NCI-H2081 treated with DMSO at 0.1 percent for 48 hours (cell line): Measurements from ENCODE around the gene USF3.

Source experiments
- DNase-seq: peaks from one replicate; lab custom pipeline; 2025; lab: John Stamatoyannopoulos, UW

Gene USF3

GRCh38 chr3:113695786-113696645 lies at the start of gene USF3:
Gene USF3, minus strand, starts transcription at chr3:113696642. Its CDS starts 21,764 bp downstream, at chr3:113674878.
- no peak for DNase-seq

GRCh38 chr3:113745756-113746547 lies 49.5 kb upstream of the USF3 start, which contains the start of gene NAA50:
Gene NAA50, minus strand, starts transcription at chr3:113746249. Its CDS starts 300 bp downstream, at chr3:113745949.
- peak; percentile 16 for DNase-seq

GRCh38 chr3:113744941-113745755 lies 48.7 kb upstream of the USF3 start:
- peak; percentile 61 for DNase-seq

- no peak for DNase-seq
These were observed 46.7 kb upstream of the USF3 start for GRCh38 chr3:113743006-113743630.

GRCh38 chr3:113741620-113742019 lies 45.2 kb upstream of the USF3 start:
- DNase-seq, result no peak

- DNase-seq, result no peak
These were observed 44.6 kb upstream of the USF3 start for GRCh38 chr3:113741086-113741485.

GRCh38 chr3:113736548-113737089 lies 40.2 kb upstream of the USF3 start:
- no peak for DNase-seq

GRCh38 chr3:113731694-113732093 lies 35.3 kb upstream of the USF3 start:
- no peak for DNase-seq

- no peak for DNase-seq
These were observed 34.1 kb upstream of the USF3 start for GRCh38 chr3:113730550-113730949.

GRCh38 chr3:113728661-113729060 lies 32.2 kb upstream of the USF3 start:
- no peak for DNase-seq

- no peak for DNase-seq
These were observed 25.2 kb upstream of the USF3 start for GRCh38 chr3:113721636-113722035.

GRCh38 chr3:113719758-113720157 lies 23.3 kb upstream of the USF3 start:
- DNase-seq, result no peak

- DNase-seq, result no peak
These were observed 22.9 kb upstream of the USF3 start for GRCh38 chr3:113719294-113719693.

GRCh38 chr3:113717818-113718217 lies 21.4 kb upstream of the USF3 start:
- DNase-seq, result no peak

GRCh38 chr3:113717308-113717707 lies 20.9 kb upstream of the USF3 start:
- DNase-seq, result no peak

GRCh38 chr3:113714702-113715101 lies 18.3 kb upstream of the USF3 start:
- no peak for DNase-seq

GRCh38 chr3:113712129-113712528 lies 15.7 kb upstream of the USF3 start:
- DNase-seq, result no peak

GRCh38 chr3:113707835-113708234 lies 11.4 kb upstream of the USF3 start:
- no peak for DNase-seq

GRCh38 chr3:113698956-113699355 lies 2.5 kb upstream of the USF3 start:
- DNase-seq, result no peak

- DNase-seq, result no peak
These were observed 1.8 kb upstream of the USF3 start for GRCh38 chr3:113698213-113698742.

GRCh38 chr3:113697500-113698090 lies 1.2 kb upstream of the USF3 start:
- DNase-seq, result no peak
